HG02678 (cell line): Measurements from ENCODE around the gene TMEM229B.
A peak's percentile ranks its signal among the peaks of the same experiment; 100 is the strongest.

Experiments used
- ATAC-seq: cut with Tn5 transposase; IDR thresholded peaks from one replicate; pipeline ENCODE4 v1.9.1; 2021; ENCODE audit warnings: mild to moderate bottlenecking, moderate library complexity; ENCODE audit not compliant: unreplicated experiment

TMEM229B gene

GRCh38 chr14:67515386-67516079 lies 27.0 kb upstream of the TMEM229B start:
- peak; percentile 52 for ATAC-seq

GRCh38 chr14:67514650-67515385 lies 26.3 kb upstream of the TMEM229B start:
- ATAC-seq: peak; percentile 49

DNA sequence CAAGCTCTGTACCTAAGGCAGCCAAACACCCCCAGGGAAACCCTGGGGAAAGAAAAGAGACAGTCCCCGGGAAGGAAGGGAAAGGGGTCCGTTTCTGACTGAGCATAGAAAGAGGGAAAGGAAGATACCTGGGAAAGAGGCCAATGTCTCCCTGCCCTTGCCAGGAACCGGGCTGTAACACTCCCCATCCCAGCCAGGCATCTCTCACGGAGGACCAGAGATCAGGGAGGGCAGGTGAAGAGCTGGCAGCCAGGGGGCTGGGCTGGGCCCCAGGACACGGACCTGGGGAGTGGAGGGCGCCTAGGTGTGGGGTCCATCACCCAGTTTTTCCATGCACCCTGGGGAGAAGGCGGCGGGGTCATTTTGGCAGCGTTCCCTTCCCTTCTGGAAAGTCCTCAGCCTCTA lies 25.7 kb upstream of the TMEM229B start:
- ATAC-seq: no peak

DNA sequence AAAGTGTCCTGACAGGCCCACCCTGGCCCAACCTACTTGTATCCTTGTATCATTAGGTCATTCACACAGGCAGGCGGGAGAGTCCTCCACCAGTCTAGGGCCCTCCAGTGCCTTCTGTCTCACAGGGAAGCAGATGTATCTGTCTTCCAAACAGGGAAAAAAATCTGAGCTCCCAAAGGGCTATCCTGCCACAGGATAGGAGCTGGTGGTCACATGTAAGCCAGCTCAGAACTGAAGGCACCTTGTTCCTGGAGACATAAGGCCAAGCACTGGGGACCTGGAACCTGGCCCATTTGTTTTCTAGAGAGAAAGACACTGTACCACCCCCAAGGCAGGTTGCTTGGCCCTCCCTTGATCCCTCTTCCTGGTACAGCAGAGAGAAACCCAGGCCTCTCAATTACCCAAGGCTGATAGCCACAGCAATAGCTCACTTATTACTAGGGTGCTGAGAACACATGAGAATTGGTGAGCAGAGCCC lies 25.1 kb upstream of the TMEM229B start:
- ATAC-seq: no peak

- no peak for ATAC-seq
Observed at GRCh38 chr14:67512463-67513310, 24.2 kb upstream of the TMEM229B start.

DNA sequence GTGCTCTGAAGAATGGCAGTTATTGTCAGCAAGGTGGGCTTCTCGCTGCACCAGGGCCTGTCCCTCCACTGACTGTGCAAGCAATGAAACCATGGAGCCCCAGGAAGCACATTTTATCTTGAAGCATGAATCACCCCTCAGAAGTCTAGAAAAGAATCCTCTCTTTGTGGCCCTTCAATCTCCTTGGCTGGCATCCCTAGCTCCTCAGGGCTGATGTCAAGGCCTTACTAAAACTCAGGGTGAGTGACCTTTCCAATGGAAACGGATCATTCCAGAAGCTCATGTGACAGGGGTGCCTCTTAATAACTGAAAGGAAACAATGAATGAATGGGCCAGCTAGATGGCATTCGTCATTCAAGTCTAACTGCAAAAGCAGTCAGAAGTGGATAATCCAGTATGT lies 22.3 kb upstream of the TMEM229B start:
- ATAC-seq: no peak

DNA sequence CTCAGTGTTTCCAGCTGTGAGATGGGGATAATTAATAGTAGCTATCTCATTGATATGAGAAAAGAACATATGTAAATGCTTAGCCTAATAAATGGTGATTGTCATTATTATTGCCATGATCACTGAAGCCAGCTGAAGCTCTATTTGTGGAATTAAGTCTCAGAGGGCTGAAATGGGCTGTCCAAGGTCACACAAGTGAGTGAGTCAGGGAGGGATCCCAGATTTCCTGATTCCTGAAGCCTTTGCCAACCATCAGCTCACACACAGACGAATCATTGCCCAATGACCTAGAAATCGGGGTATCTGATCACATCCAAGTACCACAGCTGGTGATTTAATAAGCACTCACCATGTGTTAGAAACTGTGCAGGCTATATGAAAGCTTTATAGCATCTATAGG lies 21.6 kb upstream of the TMEM229B start:
- ATAC-seq: no peak

- no peak for ATAC-seq
Observed at GRCh38 chr14:67508956-67509355, 20.4 kb upstream of the TMEM229B start.

DNA sequence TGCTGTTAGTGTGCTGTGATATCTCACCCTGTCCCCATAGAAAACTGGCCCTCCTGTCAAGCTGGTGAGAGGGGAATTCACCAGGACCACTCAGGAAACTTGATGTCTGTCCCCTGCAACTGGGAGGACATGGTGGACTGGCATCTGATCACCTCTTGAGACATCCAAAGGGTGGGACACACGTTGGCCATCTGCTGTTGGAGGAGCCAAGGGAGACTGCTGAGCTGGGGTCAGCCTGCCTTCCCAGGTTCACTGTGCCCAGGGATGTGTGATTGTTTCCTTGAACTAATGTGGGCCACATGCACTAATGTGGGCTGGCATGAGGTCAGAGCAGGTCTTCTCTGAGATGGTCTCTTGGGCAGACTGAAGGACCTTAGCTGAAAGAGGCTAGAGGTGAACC lies 16.7 kb upstream of the TMEM229B start:
- ATAC-seq: no peak

- ATAC-seq: no peak
Observed at GRCh38 chr14:67503331-67503730, 14.8 kb upstream of the TMEM229B start.

DNA sequence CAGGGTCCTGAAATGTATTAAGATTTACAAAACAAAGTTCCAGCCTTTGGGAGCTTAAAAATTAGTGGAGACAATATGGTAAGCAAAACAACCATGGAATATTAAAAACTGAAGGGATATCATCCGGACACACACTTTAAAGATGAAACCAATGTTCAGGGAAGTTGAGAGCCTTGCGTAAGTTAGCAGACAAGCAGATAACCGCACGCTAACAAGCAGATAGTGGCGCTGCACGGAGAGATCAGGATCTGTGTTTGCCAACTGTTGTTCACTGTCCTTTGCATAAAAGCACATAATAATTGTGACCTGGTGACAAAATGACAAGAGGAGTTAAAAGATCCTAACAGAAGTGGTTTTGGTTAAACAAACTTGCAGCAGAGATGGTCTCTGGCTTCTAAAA lies 14.3 kb upstream of the TMEM229B start:
- no peak for ATAC-seq

GRCh38 chr14:67501670-67502069 lies 13.1 kb upstream of the TMEM229B start:
- no peak for ATAC-seq

- ATAC-seq: no peak
Observed at GRCh38 chr14:67500981-67501380, 12.5 kb upstream of the TMEM229B start.

DNA sequence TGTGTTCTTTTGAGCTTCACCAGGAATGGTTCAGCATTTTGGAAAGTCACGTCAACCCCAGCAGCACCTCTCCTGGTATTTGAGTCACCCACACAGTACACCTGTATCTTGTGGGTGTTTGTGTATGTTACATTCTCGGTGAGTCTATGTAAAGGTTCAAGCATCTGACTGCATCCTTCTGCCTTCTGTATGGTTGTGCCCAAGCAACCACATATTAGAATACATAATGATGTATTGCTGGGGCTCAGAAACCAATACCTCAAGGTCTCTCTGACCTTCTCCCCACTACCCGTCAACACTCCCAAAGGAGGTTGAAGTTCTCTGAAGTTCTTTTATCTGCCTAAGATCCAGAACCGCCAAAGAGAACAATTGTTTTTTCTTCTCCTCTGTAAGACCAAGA lies 9.2 kb upstream of the TMEM229B start:
- no peak for ATAC-seq

DNA sequence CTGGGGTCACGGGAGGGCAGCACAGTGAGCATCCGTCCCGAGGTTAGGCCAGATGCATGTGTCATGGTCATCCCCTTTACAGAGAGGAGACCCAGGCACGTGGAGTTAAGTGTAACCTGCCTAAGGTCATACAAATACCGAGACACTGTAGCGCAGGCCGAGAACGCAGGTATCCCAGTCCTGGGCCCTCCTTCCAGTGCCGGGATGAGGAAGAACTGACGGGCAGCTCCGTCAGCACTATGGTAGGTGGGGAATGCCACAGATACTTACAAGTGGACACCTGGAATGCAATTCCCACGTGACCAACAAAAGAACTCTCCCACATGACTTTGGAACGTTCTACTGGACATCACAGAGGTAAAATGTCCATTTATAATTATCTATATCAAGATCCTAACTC lies 8.7 kb upstream of the TMEM229B start:
- ATAC-seq: no peak

- ATAC-seq: no peak
Observed at GRCh38 chr14:67495827-67496226, 7.3 kb upstream of the TMEM229B start.

DNA sequence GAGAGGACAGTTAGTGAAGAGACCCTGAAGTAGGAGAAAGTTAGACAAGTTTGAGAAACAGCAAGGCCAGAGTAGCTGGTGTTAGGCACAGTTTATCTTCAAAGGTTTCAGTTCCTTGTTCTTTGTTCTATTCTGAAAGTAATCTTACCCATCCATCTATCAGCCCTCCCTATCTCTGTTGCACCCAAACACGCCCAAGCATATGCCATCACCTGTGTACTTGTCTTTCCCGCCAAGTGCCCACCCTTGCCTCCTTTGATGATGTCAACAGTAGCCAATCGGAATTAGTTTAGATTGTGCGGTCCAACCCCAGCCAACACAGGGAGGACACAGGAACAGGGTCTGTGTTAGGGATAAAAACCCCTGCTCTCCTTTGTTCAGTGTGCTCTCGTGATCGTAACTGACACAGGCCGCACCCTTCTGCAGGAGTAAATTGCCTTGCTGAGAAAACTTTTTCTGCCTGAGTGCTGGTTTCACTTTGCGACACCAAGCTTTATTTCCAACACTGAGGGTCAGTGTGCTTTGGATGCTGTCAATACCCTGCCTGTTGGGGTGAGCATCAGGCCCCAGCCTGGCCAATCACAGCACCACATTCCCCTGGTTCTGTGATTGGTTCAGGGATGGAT lies 4.7 kb upstream of the TMEM229B start:
- peak; percentile 48 for ATAC-seq

- ATAC-seq: no peak
Observed at GRCh38 chr14:67492538-67492937, 4.0 kb upstream of the TMEM229B start.

- no peak for ATAC-seq
Observed at GRCh38 chr14:67491741-67492507, 3.4 kb upstream of the TMEM229B start.

GRCh38 chr14:67491285-67491684 lies 2.8 kb upstream of the TMEM229B start:
- ATAC-seq: no peak
